Brain pericyte (primary cell): ENCODE results near the gene ITPR1.
"Not testable (repeated sequence)": the region's sequence is repeated elsewhere in the genome, so short reads cannot be mapped to it uniquely, and the experiment has no call there.

Experiments
- DNase-seq: peaks from one replicate; pipeline ENCODE4 v3.0.0-alpha.2; 2012; ENCODE audit warnings: low read depth, low spot score

The ITPR1 gene

GRCh38 chr3:4756855-4757574, 263.9 kb downstream of the ITPR1 start:
- no peak for DNase-seq

DNA sequence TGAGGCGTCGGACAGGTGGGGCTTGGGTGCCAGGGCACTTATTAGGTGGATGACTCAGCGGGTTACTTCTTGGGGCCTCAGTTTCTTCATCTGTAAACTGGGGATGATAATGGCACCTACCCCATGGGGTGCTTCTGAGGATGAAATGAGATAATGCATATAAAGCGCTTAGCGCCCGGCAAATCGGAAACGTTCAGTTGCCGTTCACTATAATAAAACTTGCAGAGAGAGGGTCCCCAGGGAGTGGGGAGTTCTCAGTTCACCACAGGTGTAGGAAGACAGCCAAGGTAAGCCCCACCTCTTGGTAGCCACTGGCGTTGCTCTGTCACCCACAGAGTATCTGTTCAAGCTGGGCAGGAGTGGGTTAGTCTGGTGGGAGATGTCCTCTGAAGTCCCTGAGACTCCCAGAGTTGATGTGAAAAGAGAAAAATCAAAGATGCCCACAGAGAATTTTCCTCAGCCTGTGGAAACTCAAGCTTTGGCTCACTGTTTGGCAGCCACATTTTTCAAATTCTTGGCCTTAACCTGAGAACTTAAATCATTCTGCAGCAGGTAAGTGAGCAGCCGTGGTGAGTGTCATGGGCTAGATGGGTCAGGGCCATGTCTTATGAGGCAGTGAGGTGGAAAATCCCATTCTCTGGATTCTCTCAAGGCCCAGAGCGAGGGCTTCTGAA, 264.6 kb downstream of the ITPR1 start:
- DNase-seq: no peak

DNA sequence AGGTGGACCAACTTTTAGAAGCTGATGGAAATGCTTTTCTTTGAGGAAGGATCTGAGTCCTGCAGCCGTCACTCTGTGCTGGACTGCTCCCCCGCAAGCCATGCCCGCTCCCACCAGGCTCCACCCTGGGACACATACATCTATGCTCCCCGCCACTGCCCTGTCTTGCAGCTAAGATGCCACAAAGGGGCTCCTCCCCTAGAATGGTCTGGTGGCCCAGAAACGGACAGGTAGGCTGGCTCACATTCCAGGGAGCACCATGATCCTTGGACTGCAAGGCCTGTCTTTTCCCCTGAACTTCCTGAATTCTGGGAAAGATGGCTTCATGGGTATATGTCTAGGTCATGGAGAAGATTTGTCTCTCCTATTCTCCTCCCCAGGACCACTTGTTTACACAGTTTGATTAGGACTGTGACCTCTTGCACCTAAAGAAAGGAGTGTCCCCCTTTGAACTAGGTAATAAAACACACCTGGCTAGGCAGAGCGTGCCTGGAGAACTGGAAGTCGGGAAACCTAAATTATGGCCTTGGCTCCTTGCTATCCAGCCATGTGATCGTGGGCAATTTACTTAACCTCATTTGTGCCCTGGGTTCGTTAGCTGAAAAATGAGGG, 265.2 kb downstream of the ITPR1 start:
- DNase-seq: no peak

- DNase-seq: no peak
Observed at GRCh38 chr3:4758957-4759656, 266.0 kb downstream of the ITPR1 start.

DNA sequence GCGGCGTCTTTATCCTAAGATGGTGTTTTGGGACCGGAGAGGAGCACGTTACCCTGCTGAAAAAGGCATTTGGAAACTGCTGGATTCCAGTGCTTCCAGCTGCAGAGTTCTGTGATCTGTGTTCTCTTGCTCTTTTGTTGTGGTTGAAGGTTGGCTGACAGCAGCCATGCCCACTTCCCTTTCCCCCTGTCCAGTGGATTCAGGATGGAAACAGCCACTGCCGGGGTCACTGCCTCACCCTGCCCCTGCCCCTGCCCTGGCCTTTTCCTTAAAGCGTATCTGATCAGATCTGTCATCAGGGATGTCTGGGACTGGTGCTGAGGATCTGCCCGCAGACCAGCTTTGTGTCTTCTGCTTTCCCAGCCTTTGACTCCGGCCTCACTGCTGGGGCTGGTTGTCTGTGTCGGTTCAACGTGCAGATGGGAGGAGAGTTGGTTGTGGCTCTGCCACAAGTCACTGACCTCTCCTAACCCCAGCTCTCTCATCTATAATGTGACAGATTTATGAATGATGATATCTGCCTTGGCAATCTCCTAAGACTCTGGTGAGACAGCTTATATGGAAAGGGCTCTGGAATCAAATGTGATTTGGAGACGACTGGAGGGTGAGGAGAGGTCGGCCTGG, 266.7 kb downstream of the ITPR1 start:
- DNase-seq: no peak

GRCh38 chr3:4761759-4762158, 268.6 kb downstream of the ITPR1 start:
- no peak for DNase-seq

DNA sequence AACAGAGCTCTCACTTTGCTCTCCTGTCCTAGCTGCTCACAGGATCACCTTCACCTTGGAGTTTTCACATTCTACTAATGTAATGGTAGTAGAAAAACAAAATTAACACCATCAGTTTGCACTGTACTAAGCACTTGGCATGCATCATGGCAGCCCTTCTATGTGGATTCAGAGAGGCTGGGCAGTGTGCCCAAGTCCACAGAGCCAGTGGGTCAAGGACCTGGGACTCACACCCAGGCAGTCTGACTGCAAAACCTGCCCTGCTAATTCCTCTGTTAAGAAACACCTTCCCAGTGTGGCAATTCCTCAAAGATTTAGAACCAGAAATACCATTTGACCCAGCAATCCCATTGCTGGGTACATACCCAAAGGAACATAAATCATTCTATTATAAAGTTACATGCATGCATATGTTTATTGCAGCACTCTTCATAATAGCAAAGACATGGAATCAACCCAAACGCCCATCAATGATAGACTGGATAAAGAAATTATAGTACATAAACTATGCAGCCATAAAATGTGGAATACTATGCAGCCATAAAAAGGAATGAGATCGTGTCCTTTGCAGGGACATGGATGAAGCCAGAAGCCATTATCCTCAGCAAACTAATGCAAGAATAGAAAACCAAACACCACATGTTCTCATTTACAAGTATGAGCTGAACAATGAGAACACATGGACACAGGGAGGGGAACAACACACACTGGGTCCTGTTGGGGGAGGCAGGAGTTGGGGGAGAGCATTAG, 269.5 kb downstream of the ITPR1 start:
- DNase-seq: not testable (repeated sequence)

DNA sequence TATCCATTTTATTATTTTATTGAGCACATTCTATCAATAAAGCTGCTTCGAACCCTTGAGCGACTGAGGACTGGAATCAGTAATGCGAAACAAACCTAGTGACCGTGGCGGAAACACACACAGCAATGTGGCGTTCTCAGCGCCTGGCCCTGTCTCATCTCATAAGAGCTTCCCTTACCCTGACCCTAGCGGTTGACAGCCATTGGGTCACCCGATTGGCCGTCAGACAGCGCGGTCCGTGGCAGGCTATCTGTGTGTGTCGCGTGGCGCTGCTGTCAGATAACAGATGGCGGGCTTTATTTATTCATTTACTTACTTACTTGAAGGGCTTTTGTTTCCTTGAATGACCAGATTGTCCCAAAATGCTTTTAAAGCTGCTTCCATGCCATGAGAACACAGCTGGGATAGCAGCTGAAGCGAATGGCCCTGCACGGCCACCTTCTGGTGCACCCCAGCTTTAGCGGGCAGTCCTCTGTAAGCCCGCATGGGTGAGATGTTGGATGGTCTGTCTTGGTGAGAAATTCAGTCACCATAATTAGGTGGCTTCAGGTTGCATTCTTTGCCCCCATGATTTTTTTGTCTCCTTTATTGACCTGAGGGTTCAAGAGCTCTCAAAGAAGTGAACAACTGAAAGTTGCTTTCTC, 270.6 kb downstream of the ITPR1 start:
- DNase-seq: no peak

DNA sequence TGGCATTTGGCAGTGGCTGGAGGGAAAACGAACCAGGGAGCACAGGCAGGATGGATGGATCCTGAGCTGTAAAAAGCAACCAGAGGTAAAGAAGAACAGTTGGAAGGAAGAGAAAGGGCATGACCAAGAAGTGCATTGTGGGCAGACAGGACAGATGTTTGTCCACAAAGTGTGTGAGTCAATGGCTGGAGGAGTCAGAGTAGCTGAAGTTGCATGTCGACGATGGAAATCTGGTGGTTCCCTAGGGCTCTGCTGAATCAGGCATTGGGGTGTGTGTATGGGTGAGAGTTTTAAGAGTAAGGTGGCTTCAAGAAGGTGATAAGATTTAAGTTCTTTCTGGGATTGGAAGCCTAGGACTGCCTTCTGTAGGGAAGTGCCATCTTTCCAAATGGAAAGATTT, 272.1 kb downstream of the ITPR1 start:
- DNase-seq: no peak

DNA sequence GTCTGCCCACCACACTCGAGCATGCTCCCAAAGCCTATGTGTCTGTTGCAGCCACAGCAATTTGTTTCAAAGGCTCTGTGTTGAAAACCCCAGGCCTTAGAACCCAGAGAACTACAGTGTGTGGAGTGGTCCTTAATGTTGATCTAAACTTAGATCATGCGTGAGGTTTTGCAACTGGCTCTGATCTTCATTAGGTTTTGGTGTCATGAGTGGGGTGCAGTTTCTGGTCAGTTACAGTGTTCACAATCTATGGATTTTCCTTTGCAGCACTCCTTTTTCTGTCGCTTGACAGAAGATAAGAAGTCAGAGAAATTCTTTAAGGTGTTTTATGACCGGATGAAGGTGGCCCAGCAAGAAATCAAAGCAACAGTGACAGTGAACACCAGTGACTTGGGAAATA, 273.1 kb downstream of the ITPR1 start:
- DNase-seq: no peak

DNA sequence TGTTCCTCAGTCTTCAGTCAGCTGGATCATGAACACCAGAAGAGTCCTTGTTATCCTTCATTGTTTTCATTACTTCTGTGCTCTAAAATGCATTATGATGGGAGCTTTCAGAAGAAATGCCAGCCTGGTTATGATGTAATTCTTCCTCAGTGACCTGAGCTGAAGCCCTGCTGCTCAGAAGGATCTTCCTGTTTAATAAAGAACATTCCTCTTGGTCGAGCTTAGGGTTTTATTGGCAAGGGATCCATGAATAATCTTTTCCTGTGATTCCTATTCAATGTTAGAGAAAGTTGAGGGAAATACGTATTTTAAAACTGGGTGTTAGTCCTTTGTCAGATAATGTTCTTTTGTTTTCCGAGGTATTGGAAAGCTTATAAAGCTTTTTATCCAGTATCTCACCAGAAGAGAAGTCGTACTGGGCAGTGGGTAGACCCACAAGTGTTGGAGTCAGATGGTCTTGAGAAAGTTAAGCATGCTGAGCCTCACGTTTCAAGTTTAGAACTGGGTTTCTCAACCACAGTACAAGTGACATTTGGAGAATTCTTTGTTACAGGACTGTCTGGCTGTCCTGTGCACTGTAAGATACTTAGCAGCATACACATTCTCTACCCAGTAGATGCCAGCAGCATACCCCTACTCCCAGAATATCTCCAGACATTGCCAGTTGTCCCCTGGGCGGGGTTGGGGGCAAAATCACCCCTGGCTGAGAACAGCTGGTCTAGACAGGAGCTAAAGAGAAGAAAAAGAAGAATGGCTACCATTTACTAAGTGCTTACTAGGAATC, 273.8 kb downstream of the ITPR1 start:
- DNase-seq: no peak

DNA sequence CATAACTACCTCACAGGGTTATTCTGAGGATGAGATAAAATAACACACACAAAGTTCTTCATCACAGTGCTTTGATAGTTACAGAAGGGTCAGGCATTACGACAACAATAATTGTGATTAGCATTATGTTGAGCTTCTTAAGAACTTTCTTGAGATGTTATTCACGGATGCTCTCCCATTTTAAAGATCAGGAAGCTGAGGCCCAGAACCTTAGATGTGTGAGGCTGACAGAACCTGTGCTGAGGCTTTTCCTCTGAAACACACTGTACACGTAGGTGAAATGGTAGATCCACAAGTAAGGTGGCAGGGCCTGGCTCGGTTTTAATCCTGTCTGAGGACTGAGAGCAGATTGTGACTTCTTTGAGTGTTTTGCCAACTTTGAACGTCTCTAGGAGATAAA, 274.9 kb downstream of the ITPR1 start:
- DNase-seq: no peak

- DNase-seq: no peak
Observed at GRCh38 chr3:4768521-4768920, 275.4 kb downstream of the ITPR1 start.

DNA sequence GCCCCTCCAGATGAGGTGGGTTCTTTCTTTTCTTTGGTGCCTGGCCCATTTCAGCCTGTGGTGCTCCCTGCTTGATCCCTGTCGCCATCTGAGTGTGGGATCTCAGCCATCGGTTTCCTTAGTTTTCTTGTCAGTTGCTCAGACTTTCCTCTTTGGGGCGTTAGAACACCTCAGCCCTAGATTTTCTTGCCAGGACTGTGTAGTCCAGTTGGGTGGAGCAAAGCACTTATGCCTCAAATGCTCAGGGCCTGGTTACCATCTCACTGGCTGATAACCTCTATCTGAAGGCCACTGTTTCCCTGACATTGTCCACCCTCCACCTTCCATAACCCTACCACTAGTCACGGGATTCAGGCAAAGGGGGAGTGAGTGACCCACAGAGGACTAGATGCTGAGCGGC, 277.4 kb downstream of the ITPR1 start:
- no peak for DNase-seq

GRCh38 chr3:4771243-4771642, 278.1 kb downstream of the ITPR1 start:
- no peak for DNase-seq

- no peak for DNase-seq
Observed at GRCh38 chr3:4772171-4772804, 279.1 kb downstream of the ITPR1 start.

DNA sequence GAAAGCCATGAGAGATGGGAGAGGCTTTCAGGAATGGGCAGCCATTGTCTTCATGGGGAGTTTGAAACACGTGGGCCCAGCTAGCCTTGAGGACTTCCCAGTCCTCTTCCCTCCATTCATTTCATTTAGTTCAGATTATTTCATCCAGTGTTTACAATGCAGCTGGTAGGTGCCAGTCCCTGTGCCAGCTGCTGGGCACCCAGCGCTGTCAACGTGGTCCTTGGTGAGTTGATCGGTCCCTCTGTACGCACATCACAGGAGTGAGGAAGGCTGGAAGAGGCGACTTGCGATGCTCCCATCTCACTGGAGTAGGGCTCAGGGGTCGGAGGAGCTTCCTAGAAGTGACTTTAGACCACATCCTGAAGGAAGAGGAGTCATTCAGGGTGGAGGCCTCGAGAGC, 279.7 kb downstream of the ITPR1 start:
- DNase-seq: no peak

DNA sequence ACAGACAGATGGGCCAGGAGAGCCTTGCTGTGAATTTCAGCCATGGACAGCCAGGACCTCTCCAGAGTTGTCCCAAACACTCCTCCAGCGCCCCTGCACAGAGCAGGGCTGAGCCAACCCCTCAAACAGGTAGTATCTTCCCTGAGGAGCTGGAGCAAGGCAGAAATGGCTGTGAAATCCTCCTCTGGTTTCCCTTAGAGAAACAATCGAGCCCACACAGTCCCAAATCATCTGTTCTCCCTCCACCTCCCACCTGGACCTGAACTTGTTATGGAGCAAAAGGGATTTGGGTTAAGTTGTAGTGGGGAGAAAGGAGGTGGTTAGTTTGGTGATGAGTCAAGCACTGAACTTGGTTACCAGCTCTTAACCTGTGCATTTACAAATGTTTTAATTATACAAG, 280.4 kb downstream of the ITPR1 start:
- no peak for DNase-seq

- no peak for DNase-seq
Observed at GRCh38 chr3:4774531-4774930, 281.4 kb downstream of the ITPR1 start.
